HUDEP-2 (cell line): ENCODE data around the gene MMEL1.
"Not testable (repeated sequence)": the region's sequence is repeated elsewhere in the genome, so short reads cannot be mapped to it uniquely, and the experiment has no call there.

Experiments used
- DNase-seq, 76 experiments: peaks; one replicate each; lab custom pipeline; 2025; ENCODE audit not compliant: unreplicated experiment in 76 of 76; lab: John Stamatoyannopoulos, UW

The MMEL1 gene

GRCh38 chr1:2575801-2576663, 56.8 kb downstream of the MMEL1 start:
- DNase-seq, result no peak

- DNase-seq, result no peak
These were observed 58.5 kb downstream of the MMEL1 start for GRCh38 chr1:2574350-2574749.

GRCh38 chr1:2573250-2573920, 59.4 kb downstream of the MMEL1 start:
- DNase-seq, result no peak

- DNase-seq, result no peak
These were observed 61.5 kb downstream of the MMEL1 start for GRCh38 chr1:2571348-2571747.

- no peak for DNase-seq
These were observed 62.5 kb downstream of the MMEL1 start for GRCh38 chr1:2570332-2570731.

- not testable (repeated sequence) for DNase-seq
These were observed 63.1 kb downstream of the MMEL1 start for GRCh38 chr1:2569703-2570102.

- no peak for DNase-seq
These were observed 63.8 kb downstream of the MMEL1 start for GRCh38 chr1:2569060-2569459.

- DNase-seq, result not testable (repeated sequence)
These were observed 64.5 kb downstream of the MMEL1 start for GRCh38 chr1:2568187-2568816.

- no peak for DNase-seq
These were observed 65.6 kb downstream of the MMEL1 start for GRCh38 chr1:2567083-2567679.

GRCh38 chr1:2566101-2567045, 66.4 kb downstream of the MMEL1 start:
- DNase-seq, result no peak

- no peak for DNase-seq
These were observed 67.9 kb downstream of the MMEL1 start for GRCh38 chr1:2564815-2565374.

GRCh38 chr1:2564006-2564814, 68.6 kb downstream of the MMEL1 start:
- no peak for DNase-seq

GRCh38 chr1:2563205-2563604, 69.6 kb downstream of the MMEL1 start:
- DNase-seq, result no peak

- DNase-seq, result peak in 4 of 76 experiments; percentile 18 to 27 (median 24)
These were observed 70.6 kb downstream of the MMEL1 start for GRCh38 chr1:2561898-2562895.

- no peak for DNase-seq
These were observed 71.4 kb downstream of the MMEL1 start for GRCh38 chr1:2561446-2561845.

GRCh38 chr1:2560299-2561073, 72.3 kb downstream of the MMEL1 start:
- DNase-seq, result peak in 14 of 76 experiments; percentile 8 to 41 (median 20)
